HG02840 (cell line): ENCODE results near the gene TNFRSF8.

Experiments
- ATAC-seq: cut with Tn5 transposase; IDR thresholded peaks from one replicate; pipeline ENCODE4 v1.9.1; 2021; ENCODE audit warnings: mild to moderate bottlenecking, moderate library complexity, moderate number of reproducible peaks; ENCODE audit not compliant: unreplicated experiment, low FRiP score

The TNFRSF8 gene

DNA sequence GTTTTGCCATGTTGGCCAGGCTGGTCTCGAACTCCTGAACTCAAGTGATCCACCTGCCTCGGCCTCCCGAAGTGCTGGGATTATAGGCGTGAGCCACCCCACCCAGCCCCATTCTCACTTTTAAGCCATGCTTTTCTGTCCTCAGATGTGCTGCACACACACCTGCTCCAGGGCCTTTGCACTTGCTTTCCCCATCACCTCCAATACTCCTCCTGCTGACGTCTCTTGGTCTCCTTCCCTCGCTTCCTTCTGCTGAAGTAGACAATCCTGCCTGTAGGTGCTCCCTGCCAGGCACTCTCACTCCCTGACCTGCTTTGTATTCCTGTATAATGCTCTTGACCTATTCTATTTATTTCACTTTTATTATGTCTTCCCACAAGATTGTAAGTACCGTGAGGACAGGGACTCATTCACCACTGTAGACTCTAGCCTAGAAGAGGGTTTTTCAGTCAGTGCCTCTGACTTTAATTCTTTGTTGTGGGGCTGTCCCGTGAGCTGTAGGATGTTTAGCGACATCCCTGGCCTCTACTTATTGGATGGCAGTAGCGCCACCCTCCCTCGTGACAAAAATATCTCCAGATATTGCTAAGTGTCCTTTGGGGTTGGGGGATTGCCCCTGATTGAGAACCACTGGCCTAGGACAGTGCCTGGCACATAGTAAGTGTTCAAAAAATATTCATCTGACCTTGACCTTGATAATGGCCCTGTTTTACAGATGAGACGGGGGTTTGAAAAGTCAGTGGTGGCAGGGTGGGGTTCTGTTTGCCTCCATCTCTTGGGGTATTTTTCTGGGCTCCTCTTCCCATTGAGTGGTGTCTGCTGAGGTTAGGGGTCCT, 108.3 kb downstream of the TNFRSF8 start:
- ATAC-seq: no peak

DNA sequence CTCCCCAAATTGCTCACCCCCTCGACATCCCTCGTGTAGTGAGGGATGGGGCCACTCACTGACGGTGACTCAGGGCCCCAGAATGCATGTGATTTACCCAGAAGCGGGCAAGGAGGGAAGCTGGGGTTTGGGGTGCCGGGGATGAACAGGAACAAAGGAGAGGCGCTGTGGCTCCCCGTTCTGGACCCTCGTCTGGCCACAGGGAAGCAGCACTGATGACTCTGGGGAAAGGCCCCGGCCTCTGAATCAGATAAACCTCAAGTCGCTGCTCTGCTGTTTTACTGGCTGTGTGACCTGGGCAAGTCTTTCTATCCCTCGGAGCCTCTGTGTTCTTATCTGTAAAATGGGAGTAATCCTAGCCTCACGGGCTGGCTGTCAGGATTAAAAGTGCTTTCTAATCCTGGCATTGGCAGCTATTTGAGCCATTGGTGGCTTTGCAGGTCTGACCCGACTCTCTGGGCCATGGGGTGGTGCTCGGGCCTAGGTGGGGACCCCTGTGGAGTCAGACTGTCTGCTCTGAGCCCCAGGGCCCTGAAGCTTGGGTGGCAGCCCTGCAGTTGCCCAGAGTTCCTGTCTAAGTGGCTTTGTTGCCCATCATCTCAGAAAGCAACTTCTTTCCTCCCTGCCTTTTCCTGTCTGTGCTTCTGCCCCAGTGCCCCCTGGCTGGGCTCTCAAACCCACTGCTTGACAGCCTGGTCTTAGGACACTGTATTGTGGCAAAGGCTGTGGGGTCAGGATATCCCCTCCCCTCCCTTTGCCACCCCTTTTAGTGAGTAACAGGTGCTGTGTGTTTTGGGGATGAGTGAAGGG, 109.1 kb downstream of the TNFRSF8 start:
- ATAC-seq: no peak

GRCh38 chr1:12173041-12173509, 110.0 kb downstream of the TNFRSF8 start:
- no peak for ATAC-seq

DNA sequence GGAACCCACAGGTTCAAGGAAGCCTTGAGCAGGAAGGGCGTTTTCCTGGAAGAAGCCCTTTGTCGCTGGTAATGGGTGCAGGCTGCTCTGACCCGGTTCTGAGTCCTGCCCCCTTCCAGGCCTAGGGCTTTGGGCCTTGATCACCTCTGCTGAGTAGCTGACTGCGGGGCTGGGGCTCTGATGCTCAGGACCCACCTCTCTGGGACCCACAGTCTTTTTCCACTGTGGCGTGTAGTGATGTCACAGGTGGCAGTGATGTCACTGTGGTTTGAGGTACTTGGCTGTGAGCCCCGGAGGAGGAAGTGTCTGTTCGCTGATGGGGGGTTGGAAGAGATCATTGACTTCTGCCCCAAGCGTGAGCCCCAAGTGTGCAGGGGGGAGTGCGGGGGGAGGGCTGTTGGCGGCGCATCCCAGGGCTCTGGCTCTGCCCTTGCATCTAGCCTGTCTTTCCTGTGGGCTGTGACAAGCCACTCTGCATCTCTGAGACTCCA, 110.6 kb downstream of the TNFRSF8 start:
- no peak for ATAC-seq

GRCh38 chr1:12174924-12175810, 112.1 kb downstream of the TNFRSF8 start:
- no peak for ATAC-seq

GRCh38 chr1:12176298-12177118, 113.4 kb downstream of the TNFRSF8 start:
- ATAC-seq: no peak

GRCh38 chr1:12177156-12177998, 114.3 kb downstream of the TNFRSF8 start:
- ATAC-seq: no peak

- ATAC-seq: no peak
Measured at GRCh38 chr1:12177999-12178441, 114.9 kb downstream of the TNFRSF8 start.

DNA sequence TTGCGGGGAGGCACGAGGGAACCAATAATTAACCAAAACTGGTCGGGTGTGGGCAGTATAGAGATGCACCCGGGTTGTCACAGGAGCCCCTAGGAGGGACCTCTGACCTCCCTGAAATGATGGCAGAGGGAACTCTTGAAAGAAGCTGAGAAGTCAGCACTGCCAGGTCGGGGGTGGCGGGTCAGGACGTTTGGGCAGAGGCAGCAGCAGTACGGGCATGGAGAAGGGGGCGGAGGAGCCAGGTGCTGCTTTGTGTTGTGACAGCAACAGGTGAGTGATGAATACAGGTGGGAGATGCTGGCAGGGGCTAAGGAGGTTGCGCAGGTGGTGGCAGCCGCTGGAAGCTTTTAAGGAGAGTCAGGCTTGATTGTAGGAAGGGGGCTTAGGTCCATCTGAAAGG, 115.4 kb downstream of the TNFRSF8 start:
- ATAC-seq: no peak

DNA sequence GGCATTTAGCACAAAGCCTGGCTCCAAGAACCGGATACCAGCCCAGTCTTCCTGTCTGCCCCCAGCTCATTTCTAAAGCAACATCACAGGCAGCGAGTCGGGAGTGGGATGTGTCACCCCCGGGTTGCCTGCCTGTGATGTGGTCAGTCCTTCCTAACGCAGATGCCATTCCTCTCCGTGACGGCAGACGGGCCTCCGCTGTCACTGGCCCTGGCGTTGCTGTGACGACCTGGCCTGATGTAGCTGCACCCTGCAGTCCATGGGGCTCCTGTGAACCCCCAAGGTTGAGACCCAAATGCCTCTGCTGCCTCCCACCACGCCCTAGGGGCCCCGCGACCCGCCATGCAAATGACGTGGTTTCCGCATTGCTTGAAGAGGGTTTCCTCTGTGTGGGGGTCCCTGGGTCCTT, 116.0 kb downstream of the TNFRSF8 start:
- no peak for ATAC-seq

GRCh38 chr1:12179676-12180075, 116.6 kb downstream of the TNFRSF8 start:
- no peak for ATAC-seq

GRCh38 chr1:12180315-12180714, 117.2 kb downstream of the TNFRSF8 start:
- ATAC-seq: no peak

GRCh38 chr1:12180903-12181302, 117.8 kb downstream of the TNFRSF8 start:
- ATAC-seq: no peak

- no peak for ATAC-seq
Measured at GRCh38 chr1:12181568-12181967, 118.5 kb downstream of the TNFRSF8 start.

- ATAC-seq: no peak
Measured at GRCh38 chr1:12182410-12182984, 119.4 kb downstream of the TNFRSF8 start.

DNA sequence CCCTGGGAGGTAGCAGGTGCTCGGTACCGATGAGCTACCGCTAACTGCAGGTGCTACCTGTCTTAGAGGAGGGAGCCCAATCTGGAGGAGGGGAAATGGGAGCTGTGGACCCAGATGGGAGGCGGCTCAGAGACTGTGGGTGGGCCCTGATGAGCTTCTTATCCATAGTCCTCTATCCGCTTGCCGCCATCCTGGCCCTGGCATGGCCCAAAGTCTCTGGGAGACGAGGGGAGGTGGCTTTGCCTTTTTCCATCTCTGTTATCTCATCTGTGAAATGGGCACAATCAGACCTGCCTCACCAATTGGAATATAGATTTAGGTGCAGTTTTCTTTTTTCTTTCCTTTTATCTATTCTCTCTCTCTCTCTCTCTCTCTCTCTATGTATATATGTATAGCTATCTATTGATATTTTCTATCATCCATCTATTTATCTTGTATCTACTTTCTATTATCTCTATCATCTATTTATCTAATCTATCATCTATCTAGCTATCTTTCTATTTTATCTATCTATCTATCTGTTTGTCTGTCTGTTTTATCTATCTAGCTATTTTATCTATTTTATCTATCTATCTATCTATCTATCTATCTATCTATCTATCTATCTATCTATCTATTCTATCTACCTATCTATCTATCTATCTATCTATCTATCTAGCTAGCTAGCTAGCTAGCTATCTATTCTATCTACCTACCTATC, 120.1 kb downstream of the TNFRSF8 start:
- no peak for ATAC-seq

GRCh38 chr1:12184008-12184681, 121.0 kb downstream of the TNFRSF8 start:
- no peak for ATAC-seq
